MM.1S (cell line): ENCODE results near the gene ANTXR1.

ENCODE experiments used
- DNase-seq: peaks from one replicate; pipeline ENCODE4 v3.0.0-alpha.2; 2015
- H2AFZ ChIP-seq: fragments of 300-600 bp; sonication (generic); 2 replicates; pipeline ENCODE4 v1.6.0; 2016; ENCODE audit warnings: antibody characterized with exemption, low read length
- H3F3A ChIP-seq: fragments of 300-600 bp; sonication (generic); 2 replicates; pipeline ENCODE4 v1.6.1; 2016; ENCODE audit warnings: mild to moderate bottlenecking, antibody characterized with exemption, low read length, moderate library complexity, mixed read lengths; ENCODE audit not compliant: insufficient read depth
- H3K27ac ChIP-seq: fragments of 300-600 bp; sonication (generic); 2 replicates; pipeline ENCODE4 v1.5.1; 2016; ENCODE audit warnings: mild to moderate bottlenecking, low read length
- H3K27me3 ChIP-seq: fragments of 300-600 bp; sonication (generic); replicated peaks from 2 replicates; pipeline ENCODE4 v1.6.0; 2016; ENCODE audit warnings: low read length; ENCODE audit not compliant: insufficient read depth
- H3K36me3 ChIP-seq: fragments of 300-600 bp; sonication (generic); replicated peaks from 2 replicates; pipeline ENCODE4 v1.6.1; 2016; ENCODE audit warnings: mild to moderate bottlenecking, low read length, mixed read lengths; ENCODE audit not compliant: insufficient read depth
- H3K4me1 ChIP-seq: fragments of 300-600 bp; sonication (generic); 2 replicates; pipeline ENCODE4 v1.6.1; 2016; ENCODE audit warnings: low read length, mixed read lengths
- H3K4me2 ChIP-seq: fragments of 300-600 bp; sonication (generic); 2 replicates; pipeline ENCODE4 v1.6.0; 2016; ENCODE audit warnings: low read depth, low read length
- H3K4me3 ChIP-seq: fragments of 300-600 bp; sonication (generic); 2 replicates; pipeline ENCODE4 v1.5.1; 2016; ENCODE audit warnings: low read length, mixed read lengths
- H3K79me2 ChIP-seq: fragments of 300-600 bp; sonication (generic); 2 replicates; pipeline ENCODE4 v1.6.1; 2016; ENCODE audit warnings: mixed run types, low read length, mixed read lengths
- H3K9ac ChIP-seq: fragments of 300-600 bp; sonication (generic); 2 replicates; pipeline ENCODE4 v1.6.1; 2016; ENCODE audit warnings: low read length, mixed read lengths
- H3K9me2 ChIP-seq: fragments of 300-600 bp; sonication (generic); replicated peaks from 2 replicates; pipeline ENCODE4 v1.6.1; 2016; ENCODE audit warnings: mild to moderate bottlenecking, low read length, mixed read lengths; ENCODE audit not compliant: insufficient read depth
- H3K9me3 ChIP-seq: fragments of 300-600 bp; sonication (generic); replicated peaks from 2 replicates; pipeline ENCODE4 v1.6.1; 2016; ENCODE audit warnings: mild to moderate bottlenecking, low read length, mixed read lengths; ENCODE audit not compliant: insufficient read depth
- H4K20me1 ChIP-seq: fragments of 300-600 bp; sonication (generic); 2 replicates; pipeline ENCODE4 v1.6.1; 2016; ENCODE audit warnings: mild to moderate bottlenecking, low read length, moderate library complexity, mixed read lengths; ENCODE audit not compliant: insufficient read depth
- CTCF ChIP-seq: fragments of 300-600 bp; sonication (generic); IDR thresholded peaks from 2 replicates; pipeline ENCODE4 v1.5.1; 2016; ENCODE audit warnings: antibody characterized with exemption, low read length, mixed read lengths
- EZH2 ChIP-seq: fragments of 300-600 bp; sonication (generic); optimal IDR thresholded peaks from 2 replicates; pipeline ENCODE3; 2017; ENCODE audit warnings: low read depth, mild to moderate bottlenecking, antibody characterized with exemption, low read length, mixed read lengths
- EZH2phosphoT487 ChIP-seq: fragments of 300-600 bp; sonication (generic); IDR thresholded peaks from 2 replicates; pipeline ENCODE4 v1.6.1; 2018; ENCODE audit warnings: antibody characterized with exemption, low read length

ANTXR1 gene

GRCh38 chr2:69111076-69111475 lies 98.1 kb downstream of the ANTXR1 start:
- DNase-seq = no peak
- Histone ChIP-seq H3K27ac (no peak overlapping the region), H3K9me2 (no peaks in the 10 kb centered on the region), H4K20me1 (no peaks in the 10 kb centered on the region), H3K4me1 (no peaks in the 10 kb centered on the region), H3K36me3 (no peaks in the 10 kb centered on the region), H3F3A (no peaks in the 10 kb centered on the region), H3K4me3 (no peak overlapping the region), H3K27me3 (no peaks in the 10 kb centered on the region), H3K9ac (no peak overlapping the region), H2AFZ (no peak overlapping the region), H3K79me2 (no peaks in the 10 kb centered on the region), H3K9me3 (no peaks in the 10 kb centered on the region), H3K4me2 (no peak overlapping the region)
- no peak for TF ChIP-seq CTCF
- TF ChIP-seq EZH2phosphoT487 = no peak
- TF ChIP-seq EZH2 = no peak

- H3K4me1 ChIP-seq = no peaks in the 10 kb centered on the region
- no peak overlapping the region for H3K4me3 ChIP-seq
- H3K9me3 ChIP-seq = no peaks in the 10 kb centered on the region
- H4K20me1 ChIP-seq = no peaks in the 10 kb centered on the region
- no peak overlapping the region for H3K9ac ChIP-seq
- H3K4me2 ChIP-seq = no peak overlapping the region
- H3K79me2 ChIP-seq = no peaks in the 10 kb centered on the region
- H3K36me3 ChIP-seq = no peaks in the 10 kb centered on the region
- TF ChIP-seq EZH2phosphoT487 = no peak
- TF ChIP-seq CTCF = no peak
- TF ChIP-seq EZH2 = no peak
- no peaks in the 10 kb centered on the region for H3K9me2 ChIP-seq
- no peak overlapping the region for H3K27ac ChIP-seq
- no peaks in the 10 kb centered on the region for H3K27me3 ChIP-seq
- H3F3A ChIP-seq = no peaks in the 10 kb centered on the region
- H2AFZ ChIP-seq = no peak overlapping the region
- no peak for DNase-seq
These were observed 100.6 kb downstream of the ANTXR1 start for GRCh38 chr2:69113627-69114026.

GRCh38 chr2:69114534-69114933 lies 101.6 kb downstream of the ANTXR1 start:
- Histone ChIP-seq H3K36me3 (no peaks in the 10 kb centered on the region), H2AFZ (no peak overlapping the region), H4K20me1 (no peaks in the 10 kb centered on the region), H3K9me3 (no peaks in the 10 kb centered on the region), H3K79me2 (no peaks in the 10 kb centered on the region), H3K4me1 (no peaks in the 10 kb centered on the region), H3K27me3 (no peaks in the 10 kb centered on the region), H3F3A (no peaks in the 10 kb centered on the region), H3K9me2 (no peaks in the 10 kb centered on the region), H3K9ac (no peak overlapping the region), H3K27ac (no peak overlapping the region), H3K4me2 (no peak overlapping the region), H3K4me3 (no peak overlapping the region)
- TF ChIP-seq EZH2phosphoT487 (no peak), CTCF (no peak)
- DNase-seq = no peak

- Histone ChIP-seq H4K20me1 (no peaks in the 10 kb centered on the region), H3K9me2 (no peaks in the 10 kb centered on the region), H3K36me3 (no peaks in the 10 kb centered on the region), H3K9ac (no peak overlapping the region), H3K9me3 (no peaks in the 10 kb centered on the region), H3K4me2 (no peak overlapping the region), H3F3A (no peaks in the 10 kb centered on the region), H3K27ac (no peak overlapping the region), H3K4me1 (no peaks in the 10 kb centered on the region), H3K4me3 (no peak overlapping the region), H3K79me2 (no peaks in the 10 kb centered on the region), H3K27me3 (no peaks in the 10 kb centered on the region), H2AFZ (no peak overlapping the region)
- DNase-seq = no peak
- TF ChIP-seq CTCF = no peak
- TF ChIP-seq EZH2phosphoT487 = no peak
- TF ChIP-seq EZH2 = no peak
These were observed 103.5 kb downstream of the ANTXR1 start for GRCh38 chr2:69116438-69116837.
